K562 treated with DMSO at 1 percent for 48 hours (cell line): ENCODE data around the gene MED1. TPM values are rescaled to one million over a fixed set of nuclear protein-coding genes. Genes with fewer than 3 reads are reported as not detected.

Source experiments
- total RNA-seq: library from RNA; unstranded; fragments of 300-600 nt; gene quantifications from 2 replicates; pipeline ENCODE4 v1.2.3, GENCODE V29; 2022; ENCODE audit warnings: low replicate concordance; ENCODE audit errors: extremely low read depth

MED1 gene
- total RNA-seq = not detected in 2 replicates

DNA sequence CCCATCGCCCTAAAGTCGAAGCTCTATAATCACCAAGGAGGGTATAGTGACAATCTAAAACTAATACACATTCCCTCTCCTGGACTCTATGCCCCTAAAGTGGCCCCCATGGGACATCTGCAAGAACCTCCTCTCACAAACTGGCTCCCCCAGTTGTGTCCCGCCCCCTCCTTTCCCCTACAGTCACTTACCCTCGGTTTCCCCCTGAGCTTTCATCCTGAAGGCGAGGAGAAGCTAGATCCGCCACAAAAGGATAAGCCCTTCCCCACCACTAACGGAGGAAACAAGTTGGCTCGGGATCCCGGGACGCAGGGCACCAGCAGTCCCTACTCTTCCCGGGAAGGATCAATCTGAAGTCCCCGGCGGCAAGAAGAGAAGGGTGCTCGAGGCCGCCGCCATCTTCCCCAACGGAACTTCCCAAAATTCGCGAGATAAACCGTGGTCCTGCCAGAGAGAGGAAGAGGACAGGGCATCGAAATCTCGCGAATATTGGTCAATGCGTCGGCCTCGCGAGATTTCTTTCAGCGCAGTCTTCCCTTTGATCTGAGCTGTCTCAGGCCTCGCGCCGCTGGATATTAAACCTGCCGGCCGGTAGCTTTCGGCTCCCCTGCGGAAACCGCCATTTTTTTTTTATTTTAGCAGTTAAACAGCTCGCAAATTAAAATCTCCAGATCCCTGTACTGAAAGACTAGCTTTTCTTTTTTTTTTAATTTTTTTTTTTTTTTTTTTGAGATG, at the start of gene MED1:
Gene MED1, minus strand, starts transcription at position 417 of the 735 bp plus-strand sequence. Its CDS starts 201 bp downstream, at position 216.

DNA sequence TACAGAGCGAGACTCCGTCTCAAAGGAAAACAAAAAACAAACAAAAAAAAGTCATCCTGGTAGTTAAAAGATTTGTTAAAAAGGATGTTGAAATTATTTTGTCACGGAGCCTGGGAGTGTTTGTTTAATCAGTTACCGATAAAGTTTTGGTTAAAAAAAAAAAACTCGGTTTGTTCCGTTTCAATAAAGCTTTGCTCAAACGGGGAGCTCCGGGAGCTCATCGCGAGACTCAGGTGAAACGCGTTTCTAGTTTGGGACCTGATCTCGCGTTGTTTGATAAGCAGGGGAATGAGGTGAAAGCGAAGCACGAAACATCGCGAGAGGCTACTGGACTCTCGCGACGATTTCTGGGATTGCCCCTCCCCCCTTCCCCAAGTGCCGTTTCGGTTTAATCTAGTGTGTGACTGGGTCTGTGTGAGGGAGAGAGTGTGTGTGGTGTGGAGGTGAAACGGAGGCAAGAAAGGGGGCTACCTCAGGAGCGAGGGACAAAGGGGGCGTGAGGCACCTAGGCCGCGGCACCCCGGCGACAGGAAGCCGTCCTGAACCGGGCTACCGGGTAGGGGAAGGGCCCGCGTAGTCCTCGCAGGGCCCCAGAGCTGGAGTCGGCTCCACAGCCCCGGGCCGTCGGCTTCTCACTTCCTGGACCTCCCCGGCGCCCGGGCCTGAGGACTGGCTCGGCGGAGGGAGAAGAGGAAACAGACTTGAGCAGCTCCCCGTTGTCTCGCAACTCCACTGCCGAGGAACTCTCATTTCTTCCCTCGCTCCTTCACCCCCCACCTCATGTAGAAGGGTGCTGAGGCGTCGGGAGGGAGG, 10.3 kb upstream of the MED1 start, which contains the start of gene CDK12:
Gene CDK12, plus strand, starts transcription at position 374 of the 813 bp plus-strand sequence. CDS start 586 bp downstream, outside the sequence.

GRCh38 chr17:39401412-39402243, 49.4 kb downstream of the MED1 start, which contains the start of gene FBXL20:
TSS of gene FBXL20 (minus strand) at chr17:39401626. CDS start at chr17:39401402, 224 bp downstream.

Other genes with a start within 250 kb of the MED1 start
- gene STAC2, start 225.3 kb downstream of the MED1 start, total RNA-seq = not detected in 2 replicates
- gene FBXL20, start 49.6 kb downstream of the MED1 start, total RNA-seq = not detected in 2 replicates
- not detected in 2 replicates for gene CDK12, start 10.2 kb upstream of the MED1 start, total RNA-seq
- not detected in 2 replicates for gene NEUROD2, start 156.7 kb upstream of the MED1 start, total RNA-seq
- gene PPP1R1B, start 175.7 kb upstream of the MED1 start, total RNA-seq = not detected in 2 replicates
- not detected in 2 replicates for gene STARD3, start 185.9 kb upstream of the MED1 start, total RNA-seq
- gene TCAP, start 214.1 kb upstream of the MED1 start, total RNA-seq = not detected in 2 replicates
- gene PNMT, start 217.2 kb upstream of the MED1 start, total RNA-seq = not detected in 2 replicates
- not detected in 2 replicates for gene PGAP3, start 236.8 kb upstream of the MED1 start, total RNA-seq
- not detected in 2 replicates for gene ERBB2, start 248.8 kb upstream of the MED1 start, total RNA-seq